Head of caudate nucleus (tissue), 42 donors: ENCODE data around the gene NPHP1.
"Not testable (repeated sequence)": the region's sequence is repeated elsewhere in the genome, so short reads cannot be mapped to it uniquely, and the experiment has no call there.

ENCODE experiments used
- DNase-seq, 42 donors: peaks; one replicate each; pipeline versions ENCODE4 v3.0.0 to v3.0.0-alpha.2; 2020 to 2021; ENCODE audit warnings: mixed read lengths in 7 of 42
- intact Hi-C: fragments of 100-400 bp; cut with DNase I; formaldehyde crosslinking; loops from one replicate; pipeline ENCODE4 v1.15.0; 2022

The NPHP1 gene

DNA sequence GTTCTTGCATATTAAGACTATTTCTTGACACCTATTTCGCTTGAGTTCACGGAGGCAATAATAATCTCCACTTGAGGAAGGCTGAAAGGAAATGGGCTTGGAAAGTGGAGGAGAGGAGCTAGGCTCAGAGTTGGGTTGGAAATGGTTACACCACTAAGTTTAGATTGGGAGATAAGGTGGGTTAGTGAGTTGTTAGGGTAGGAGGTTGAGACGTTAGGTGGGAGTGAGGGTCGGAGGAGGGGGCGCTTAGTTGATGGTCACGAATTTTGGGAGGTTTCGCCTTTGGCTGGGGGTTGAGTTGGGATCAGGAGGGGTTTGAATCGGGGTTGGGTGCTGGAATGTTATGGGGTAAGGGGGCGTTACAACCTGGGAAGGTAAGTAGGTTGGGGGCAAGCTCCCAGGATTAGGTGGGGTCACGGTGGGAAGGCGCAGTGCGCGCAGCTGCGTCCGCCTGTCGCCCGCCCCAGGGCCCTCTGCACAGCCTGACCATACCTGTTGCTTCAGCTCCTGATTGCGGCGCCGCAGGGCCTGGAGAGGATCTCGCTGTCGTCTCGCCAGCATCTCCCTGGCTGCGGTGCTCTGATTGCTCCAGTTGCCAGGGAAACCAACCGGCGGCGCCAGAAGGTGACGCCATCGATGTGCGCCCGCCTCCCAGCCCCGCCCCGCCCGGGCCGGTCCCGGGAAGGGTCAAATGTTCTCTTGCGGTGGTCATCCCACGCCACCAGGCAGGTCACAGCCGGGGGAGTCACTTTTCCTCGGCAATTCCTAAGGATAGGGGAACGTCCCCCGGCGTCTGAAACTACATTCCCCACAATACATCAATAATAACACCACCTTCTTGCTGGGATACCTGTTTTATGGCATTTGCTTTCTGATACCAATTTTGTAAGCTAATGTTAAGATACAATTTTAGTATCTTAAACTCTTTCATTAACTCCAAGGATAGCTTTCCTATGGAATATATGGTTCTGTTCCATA is at the start of gene NPHP1:
Gene NPHP1 (minus strand): TSS at position 606 of the 978 bp plus-strand sequence. CDS start 45 bp downstream, at position 561.
- DNase-seq: peak; percentile 78 to 95 (median 90)
- intact Hi-C loops: no loop called here

DNA sequence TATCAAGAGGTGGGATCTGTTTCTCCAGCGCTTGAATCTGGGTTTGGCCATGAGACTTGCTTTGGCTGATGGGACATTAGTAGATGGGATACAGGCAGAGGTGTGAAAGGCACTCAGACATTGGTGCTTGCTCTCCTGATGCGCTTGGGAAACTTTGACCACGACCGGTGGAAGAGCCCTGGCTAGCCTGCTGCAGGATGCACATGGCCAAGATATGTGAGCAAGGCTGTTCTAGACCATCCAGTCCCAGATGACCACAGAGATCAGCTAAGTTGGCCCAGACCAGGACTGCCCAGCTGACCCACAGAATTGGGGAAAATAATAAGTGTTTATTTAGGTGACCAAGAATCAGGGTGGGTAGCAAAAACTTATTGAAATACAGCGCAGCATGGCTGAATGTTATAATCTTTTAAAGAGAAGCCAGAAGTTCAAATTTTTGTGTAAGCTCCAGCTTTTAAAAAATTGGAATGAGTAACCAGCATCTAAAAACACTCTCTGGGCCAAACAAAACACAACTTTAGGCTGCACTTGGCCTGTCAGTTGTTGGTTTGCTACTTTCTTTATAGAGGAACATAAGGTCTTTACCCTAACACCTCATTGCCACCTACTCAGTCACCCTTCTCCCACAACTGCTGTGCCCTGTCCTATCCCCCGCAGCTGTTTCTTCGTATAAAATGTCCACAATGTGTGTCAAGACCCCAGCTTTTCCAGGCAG is 43.4 kb upstream of the NPHP1 start:
- DNase-seq, intact Hi-C loops: not testable (repeated sequence)

DNA sequence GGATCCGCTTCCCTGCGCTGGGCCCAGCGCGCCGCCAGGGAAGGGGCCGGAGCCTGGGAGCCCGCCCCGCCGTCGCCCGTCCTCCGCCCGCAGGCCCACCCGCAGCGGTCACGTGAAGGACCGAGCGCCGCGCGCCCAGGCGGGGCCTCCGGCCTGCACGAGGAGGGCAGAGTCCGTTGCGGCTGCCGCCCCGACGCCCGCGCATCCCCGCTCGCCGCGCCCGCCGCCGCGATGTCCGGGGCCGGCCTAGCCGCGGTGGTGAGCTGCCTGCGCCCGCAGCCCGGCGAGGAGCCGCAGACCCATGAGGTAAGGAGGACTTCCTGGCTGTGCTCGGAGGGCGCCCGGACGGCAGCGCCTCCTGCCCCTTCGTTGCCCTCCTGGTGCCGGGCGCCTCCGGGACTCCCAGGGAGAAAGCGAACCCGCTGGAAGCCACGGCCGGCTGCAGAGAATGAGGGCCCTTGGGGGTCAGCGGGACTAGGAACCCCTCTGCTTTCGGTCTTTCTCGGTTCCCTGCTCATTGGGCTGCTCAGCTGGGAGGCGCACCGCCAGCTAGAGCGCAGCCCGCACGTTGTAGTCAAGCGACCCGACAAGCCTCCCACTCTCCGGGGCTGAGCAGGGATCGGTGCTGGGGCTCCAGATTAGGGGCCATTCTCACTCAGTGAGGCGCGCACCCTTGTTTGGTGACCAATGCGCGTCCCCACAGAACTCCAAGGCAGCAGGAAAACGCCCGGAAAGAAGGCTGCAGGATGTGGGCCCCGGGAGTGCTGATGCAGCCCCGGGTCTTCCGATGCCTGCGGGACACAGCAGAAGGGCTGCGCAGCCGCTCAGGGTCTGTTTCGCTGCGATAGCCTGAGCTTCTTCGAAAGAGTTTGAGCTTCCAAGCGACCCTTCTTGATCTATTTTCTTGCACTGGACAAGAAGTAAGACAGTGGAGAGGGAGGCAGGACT is 40.9 kb upstream of the NPHP1 start:
- intact Hi-C loops, DNase-seq: not testable (repeated sequence)

DNA sequence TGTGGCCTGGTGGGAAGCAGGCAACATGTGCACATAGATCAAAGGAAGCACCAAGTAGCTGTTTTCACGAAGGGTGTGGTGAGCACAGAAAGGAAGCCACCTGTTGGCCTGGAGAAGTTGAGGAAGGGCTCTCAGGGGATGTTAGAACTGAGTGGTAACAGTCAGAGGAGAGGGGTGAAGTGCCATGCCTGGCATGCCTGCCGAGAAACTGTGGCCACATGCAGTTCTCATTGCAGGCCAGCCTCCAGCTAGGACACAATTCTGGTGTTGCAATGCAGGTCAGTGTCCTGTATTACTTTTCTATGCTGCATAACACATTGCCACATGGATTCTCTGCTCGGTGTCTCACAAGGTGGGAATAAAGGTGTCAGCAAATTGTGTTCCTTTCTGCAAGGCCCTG is 38.5 kb upstream of the NPHP1 start:
- DNase-seq, intact Hi-C loops: not testable (repeated sequence)

DNA sequence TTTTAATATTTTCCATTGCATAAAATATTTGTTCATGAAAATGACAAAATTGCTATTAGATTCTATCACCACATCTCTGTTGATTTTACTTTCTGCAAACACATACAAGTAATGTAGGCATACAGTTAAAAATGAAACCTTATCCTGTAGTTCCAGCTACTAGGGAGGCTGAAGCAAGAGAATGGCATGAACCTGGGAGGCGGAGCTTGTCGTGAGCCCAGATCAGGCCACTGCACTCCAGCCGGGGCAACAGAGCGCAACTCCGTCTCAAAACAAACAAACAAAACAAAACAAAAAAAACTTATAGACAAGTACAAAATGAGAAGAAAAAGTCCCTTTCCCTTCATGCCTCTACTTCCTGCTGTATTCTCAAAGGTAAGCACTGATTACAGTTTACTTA is 29.7 kb upstream of the NPHP1 start:
- intact Hi-C loops, DNase-seq: not testable (repeated sequence)

DNA sequence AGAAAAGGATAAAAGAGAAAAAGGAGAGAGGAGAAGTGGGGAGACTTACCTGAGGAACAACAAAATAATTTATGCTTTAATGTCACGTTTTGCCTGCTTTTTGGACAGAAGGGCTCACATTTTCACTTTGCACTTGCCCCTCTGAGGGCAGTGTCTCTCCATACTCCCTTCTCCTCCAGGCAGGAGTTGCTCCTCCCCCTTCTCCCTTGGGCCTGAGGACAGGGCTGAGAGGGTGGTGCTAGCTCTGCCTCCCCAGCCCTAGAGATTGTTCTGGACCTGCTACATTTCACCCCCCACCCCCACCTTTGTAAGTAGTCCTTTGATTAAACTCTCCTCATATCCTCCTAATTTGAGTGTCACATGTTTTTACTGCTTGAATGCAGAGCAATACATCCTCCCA is 25.1 kb upstream of the NPHP1 start:
- DNase-seq, intact Hi-C loops: not testable (repeated sequence)

DNA sequence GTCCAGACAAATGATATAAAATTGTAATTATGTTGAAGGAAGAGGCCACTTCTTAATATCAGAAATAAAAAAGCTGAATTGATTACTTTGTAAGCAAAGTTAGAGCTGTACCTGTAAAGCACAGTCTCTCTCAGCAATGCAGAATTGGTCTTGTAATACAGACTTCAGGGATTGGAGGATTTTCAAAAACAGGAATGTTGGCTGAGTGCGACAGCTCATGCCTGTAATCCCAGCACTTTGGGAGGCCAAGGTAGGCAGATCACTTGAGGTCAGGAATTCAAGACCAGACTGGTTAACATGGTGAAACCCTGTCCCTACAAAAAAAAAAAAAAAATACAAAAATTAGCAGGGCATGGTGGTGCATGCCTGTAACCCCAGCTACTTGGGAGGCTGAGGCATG is 17.8 kb upstream of the NPHP1 start:
- intact Hi-C loops, DNase-seq: not testable (repeated sequence)

DNA sequence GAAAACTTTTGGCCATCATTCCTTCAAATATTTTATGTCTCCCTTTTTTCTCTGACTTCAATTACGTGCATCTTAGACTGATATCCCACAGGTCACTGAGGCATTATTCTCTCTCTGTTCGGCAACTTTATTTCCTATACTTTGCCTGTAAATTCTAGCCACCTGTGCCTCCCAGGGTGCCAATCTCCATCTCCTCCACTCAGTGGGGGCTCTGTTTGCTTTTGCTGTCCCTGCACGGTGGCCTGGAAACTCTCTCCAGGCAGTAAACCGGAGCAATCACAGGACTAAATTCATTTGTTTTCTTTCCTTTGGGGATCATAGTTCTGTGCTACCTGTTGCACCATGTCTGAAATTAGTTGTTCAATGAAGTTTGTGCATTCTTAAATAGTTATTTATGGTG is 17.1 kb upstream of the NPHP1 start:
- intact Hi-C loops: no loop called here
- no peak for DNase-seq

DNA sequence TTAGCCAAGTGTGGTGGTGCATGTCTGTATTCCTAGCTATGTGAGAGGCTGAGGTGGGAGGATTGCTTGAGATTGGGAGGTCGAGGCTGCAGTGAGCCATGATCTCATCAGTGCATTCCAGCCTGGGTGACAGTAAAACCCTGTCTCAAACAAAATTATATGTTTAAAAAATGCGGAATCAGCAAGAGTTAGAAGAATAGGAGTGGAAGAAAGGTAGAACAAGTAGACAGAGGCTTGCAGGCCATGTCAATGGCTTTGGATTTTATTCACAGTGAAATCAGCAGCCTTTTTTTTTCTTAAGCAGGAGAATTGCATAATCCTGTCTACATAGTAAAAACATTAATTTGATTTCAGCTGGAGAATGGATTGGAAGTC is 15.4 kb upstream of the NPHP1 start:
- intact Hi-C loops: no loop called here
- no peak for DNase-seq

DNA sequence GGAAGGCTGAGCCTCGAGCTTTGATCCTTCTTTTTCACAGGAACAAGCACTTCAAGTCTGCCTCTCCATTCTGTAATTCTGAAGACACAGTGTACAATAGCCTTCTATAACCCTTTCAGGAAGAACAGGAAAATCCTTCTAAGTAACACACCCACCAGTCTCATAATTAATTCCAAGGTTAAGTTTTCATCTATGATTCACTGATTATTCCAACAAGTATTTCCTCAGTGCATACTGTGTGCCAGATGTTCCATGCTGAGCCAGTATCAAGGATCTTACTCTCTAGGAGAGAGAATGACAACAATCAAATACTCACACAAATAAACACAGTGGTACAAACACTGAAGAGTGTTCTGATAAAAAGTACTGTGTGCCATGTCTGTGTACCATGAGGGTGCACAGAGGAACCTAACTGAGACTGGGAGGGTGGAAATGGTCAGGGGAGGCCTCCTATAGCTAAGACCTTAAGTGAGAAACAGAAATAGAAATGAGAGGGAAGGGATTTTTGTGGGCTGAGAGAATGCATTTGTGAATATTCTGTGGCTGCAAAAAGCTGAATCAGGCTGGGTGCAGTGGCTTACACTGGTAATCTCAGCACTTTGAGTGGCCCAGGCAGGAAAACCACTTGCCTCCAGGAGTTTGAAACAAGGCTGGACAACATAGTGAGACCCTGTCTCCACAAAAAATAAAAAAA is 14.8 kb upstream of the NPHP1 start:
- DNase-seq: peak in 1 of 42 donors; percentile 17
- intact Hi-C loops: no loop called here

DNA sequence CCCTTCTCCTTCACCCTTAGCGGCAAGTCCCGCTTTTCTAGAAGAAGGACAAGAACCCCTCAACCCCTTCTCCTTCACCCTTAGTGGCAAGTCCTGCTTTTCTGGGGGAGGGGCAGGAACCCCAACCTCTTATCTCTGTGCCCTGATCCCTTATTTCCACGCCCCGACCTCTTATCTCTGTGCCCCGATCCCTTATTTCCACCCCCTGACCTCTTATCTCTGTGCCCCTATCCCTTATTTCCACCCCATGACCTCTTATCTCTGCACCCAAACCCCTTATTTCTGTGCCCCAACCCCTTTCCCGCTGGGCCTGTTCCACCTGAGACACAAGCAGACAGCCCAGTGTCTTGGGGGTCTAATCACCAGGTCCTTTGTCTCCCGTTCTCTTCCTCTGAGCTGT is 14.1 kb upstream of the NPHP1 start:
- DNase-seq, intact Hi-C loops: not testable (repeated sequence)

DNA sequence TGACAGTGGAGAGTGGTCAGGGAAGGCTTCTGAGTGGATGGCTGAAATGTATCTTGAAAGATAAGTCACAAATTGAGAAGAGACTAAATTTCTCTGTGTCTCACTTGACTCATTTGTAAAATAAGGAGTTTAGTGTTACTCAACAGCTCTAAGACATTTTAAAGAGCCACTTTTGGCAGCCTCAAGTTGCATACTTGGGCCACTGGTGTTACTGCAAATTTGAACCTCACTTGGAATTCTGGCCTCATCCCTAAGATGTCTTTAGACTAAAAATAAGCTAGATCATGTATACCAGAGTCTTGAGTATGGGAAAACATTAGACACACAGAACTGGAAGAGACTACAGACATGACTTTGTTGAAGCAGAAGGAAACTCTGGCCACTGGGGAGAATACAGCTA is 12.0 kb upstream of the NPHP1 start:
- intact Hi-C loops: no loop called here
- DNase-seq: no peak

DNA sequence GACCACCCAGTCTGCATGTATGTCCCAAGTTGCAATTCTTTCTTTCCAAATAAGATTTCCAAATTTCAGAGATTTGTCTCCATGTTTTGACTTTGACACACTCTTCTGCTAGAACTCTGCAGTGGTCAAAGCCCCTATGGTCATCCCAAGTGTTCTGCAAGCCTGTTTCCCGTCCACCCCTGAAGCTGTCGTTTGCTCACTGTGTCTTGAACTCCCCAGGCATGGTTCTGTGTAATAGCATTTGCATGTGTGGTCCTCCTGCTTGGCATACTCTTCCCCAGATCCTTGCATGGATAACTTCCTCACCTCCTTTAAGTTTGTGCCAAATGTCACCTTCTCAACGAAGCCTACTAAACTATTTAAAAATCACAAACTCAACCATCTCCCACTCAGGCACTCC is 11.4 kb upstream of the NPHP1 start:
- DNase-seq: no peak
- intact Hi-C loops: no loop called here

DNA sequence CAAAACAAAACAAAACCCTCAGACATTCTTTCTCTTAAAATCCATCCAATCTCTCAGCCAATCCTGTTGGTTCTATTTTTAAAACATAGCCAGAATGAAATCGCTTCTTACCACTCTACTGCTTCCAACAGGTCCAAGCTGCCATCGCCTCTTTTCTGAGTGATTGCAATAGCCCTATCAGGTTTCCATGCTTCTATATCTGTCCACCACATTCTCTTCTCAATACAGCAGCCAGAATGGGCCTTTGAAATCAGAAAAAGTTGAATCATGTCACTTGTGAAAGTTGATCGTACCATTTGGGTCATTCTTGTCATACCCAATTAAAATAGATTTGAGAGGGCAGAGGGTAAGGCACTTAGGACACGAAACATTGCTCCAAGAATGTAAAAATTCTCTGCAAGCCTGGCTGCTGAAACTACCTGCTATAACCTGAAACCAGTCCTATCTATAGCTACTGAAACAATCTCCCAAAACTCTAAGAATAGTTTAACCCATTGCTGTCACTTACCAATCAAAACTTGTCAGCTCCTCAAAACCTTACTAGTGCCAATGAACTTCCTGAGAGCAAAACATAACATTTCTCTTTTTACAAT is 10.8 kb upstream of the NPHP1 start:
- intact Hi-C loops: no loop called here
- no peak for DNase-seq

DNA sequence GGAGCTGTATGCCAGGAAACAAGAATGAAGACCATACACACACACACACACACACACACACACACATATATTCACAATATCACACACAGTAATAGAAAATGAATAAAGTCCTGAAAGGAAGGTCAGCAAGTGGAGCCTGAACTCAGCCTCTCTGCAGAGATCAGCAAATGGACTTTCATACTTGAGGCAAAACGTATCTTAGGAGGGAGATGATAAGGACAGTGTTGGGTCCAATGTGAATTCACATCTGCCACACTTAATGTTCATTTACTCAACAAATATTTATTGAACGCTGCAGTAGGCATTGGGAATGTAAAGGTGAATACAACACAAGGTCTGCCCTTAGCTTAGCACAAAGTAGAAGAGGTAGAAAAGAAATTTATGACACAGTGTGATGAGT is 10.3 kb upstream of the NPHP1 start:
- intact Hi-C loops: no loop called here

DNA sequence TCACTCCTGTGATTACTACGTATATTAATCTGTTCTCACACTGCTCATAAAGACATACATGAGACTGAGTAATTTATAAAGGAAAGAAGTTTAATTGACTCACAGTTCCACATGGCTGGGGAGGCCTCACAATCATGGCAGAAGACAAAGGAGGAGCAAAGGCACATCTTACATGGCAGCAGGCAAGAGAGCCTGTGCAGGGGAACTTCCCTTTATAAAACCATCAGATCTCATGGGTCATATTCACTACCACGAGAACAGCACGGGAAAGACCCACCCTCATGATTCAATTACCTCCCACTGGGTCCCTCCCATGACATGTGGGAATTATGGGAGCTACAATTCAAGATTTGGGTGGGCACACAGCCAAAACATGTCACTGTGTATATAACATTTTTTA is 8.7 kb upstream of the NPHP1 start:
- intact Hi-C loops, DNase-seq: not testable (repeated sequence)

More for the DNA sequence above, 10.3 kb upstream of the NPHP1 start:
- no peak for DNase-seq

DNA sequence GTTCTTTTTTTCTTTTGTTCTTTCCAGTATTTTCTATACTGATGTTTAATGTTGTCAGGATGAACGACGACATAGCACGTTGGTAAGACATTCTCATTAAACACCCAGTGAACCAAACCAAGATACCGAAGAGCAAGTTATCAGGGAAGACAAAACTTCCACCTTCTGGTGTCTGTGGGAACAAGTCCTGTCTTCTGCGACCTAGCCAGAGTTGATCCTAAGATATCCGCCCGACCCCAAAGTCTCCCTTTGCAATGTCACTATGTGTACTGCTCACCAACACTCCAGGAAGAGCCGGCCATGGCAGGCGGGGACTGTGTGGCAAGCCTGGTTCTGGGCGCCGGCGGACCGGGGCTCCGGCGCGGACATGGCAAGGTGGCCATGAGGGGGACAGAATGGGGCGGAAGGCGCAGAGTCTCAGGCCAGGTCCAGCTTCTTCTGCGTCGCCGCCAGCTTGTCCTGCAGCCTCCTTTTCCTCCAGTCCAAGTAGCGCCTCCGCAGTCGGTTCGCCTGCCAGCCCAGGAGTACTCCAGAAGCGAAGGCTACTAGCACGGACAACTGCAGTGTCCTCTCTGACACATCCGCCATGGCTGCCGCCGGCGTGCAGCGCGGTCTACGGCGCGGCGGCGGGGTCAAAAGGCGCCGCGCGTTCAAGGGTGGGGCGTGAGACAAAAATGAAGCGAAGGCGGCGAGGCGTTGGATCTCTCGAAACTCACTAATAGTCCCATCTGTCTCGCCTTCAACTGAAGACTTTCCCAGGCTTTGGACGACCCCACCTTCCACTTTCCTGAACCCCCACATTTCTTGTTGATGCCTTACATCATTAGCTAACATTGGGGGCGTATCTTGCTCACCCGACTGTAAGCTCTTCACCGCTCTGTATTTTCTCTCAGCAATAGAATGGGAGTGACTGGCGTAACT is 7.4 kb upstream of the NPHP1 start, which contains the start of gene MTLN:
Gene MTLN (minus strand): TSS at position 610 of the 921 bp plus-strand sequence. CDS start 22 bp downstream, at position 588.
- DNase-seq: peak; percentile 51 to 88 (median 76)
- intact Hi-C loops: no loop called here
